NCI-H82 treated with DMSO at 0.1 percent for 48 hours (cell line): ENCODE results near the gene LRP1B.

Experiments
- DNase-seq: peaks from one replicate; lab custom pipeline; 2025; ENCODE audit not compliant: unreplicated experiment; lab: John Stamatoyannopoulos, UW

Gene LRP1B

GRCh38 chr2:140761807-140762206, 1369.0 kb downstream of the LRP1B start:
- DNase-seq: no peak

GRCh38 chr2:140759426-140760156, 1371.2 kb downstream of the LRP1B start:
- no peak for DNase-seq

GRCh38 chr2:140747665-140748064, 1383.2 kb downstream of the LRP1B start:
- no peak for DNase-seq

GRCh38 chr2:140747090-140747489, 1383.7 kb downstream of the LRP1B start:
- DNase-seq: no peak

GRCh38 chr2:140744379-140744778, 1386.4 kb downstream of the LRP1B start:
- DNase-seq: no peak

- no peak for DNase-seq
Observed at GRCh38 chr2:140737006-140737405, 1393.8 kb downstream of the LRP1B start.

- no peak for DNase-seq
Observed at GRCh38 chr2:140734992-140735391, 1395.8 kb downstream of the LRP1B start.

GRCh38 chr2:140718999-140719398, 1411.8 kb downstream of the LRP1B start:
- DNase-seq: no peak

GRCh38 chr2:140717481-140717880, 1413.3 kb downstream of the LRP1B start:
- DNase-seq: no peak

GRCh38 chr2:140714586-140714985, 1416.2 kb downstream of the LRP1B start:
- no peak for DNase-seq

- DNase-seq: no peak
Observed at GRCh38 chr2:140711867-140712266, 1418.9 kb downstream of the LRP1B start.

- no peak for DNase-seq
Observed at GRCh38 chr2:140701726-140702125, 1429.1 kb downstream of the LRP1B start.

- no peak for DNase-seq
Observed at GRCh38 chr2:140698636-140699035, 1432.2 kb downstream of the LRP1B start.

- no peak for DNase-seq
Observed at GRCh38 chr2:140696449-140696848, 1434.4 kb downstream of the LRP1B start.

- DNase-seq: no peak
Observed at GRCh38 chr2:140695155-140695554, 1435.7 kb downstream of the LRP1B start.

GRCh38 chr2:140687825-140688224, 1443.0 kb downstream of the LRP1B start:
- no peak for DNase-seq

- no peak for DNase-seq
Observed at GRCh38 chr2:140683658-140684057, 1447.2 kb downstream of the LRP1B start.

GRCh38 chr2:140680862-140681261, 1450.0 kb downstream of the LRP1B start:
- no peak for DNase-seq

GRCh38 chr2:140679752-140680151, 1451.1 kb downstream of the LRP1B start:
- no peak for DNase-seq

- DNase-seq: no peak
Observed at GRCh38 chr2:140669911-140670310, 1460.9 kb downstream of the LRP1B start.

GRCh38 chr2:140667203-140667602, 1463.6 kb downstream of the LRP1B start:
- DNase-seq: no peak

GRCh38 chr2:140662504-140662903, 1468.3 kb downstream of the LRP1B start:
- DNase-seq: no peak
